Upper lobe of left lung (tissue), 6 donors: Measurements from ENCODE around the gene CCDC183. TPM values are rescaled to one million over a fixed set of nuclear protein-coding genes. Genes with fewer than 3 reads are reported as not detected.
A peak's percentile ranks its signal among the peaks of the same experiment; 100 is the strongest.

Source experiments
- ATAC-seq, 2 donors: fragments of 200-7000 bp; cut with Tn5 transposase; one replicate each; pipeline ENCODE4 v1.9.1; 2022; ENCODE audit warnings: mild to moderate bottlenecking in 2 of 2, moderate library complexity in 2 of 2; ENCODE audit not compliant: low FRiP score in 2 of 2
- DNase-seq, 2 donors: peaks; one replicate each; pipeline ENCODE4 v3.0.0-alpha.2; 2019 to 2020
- H3K27ac ChIP-seq, 4 donors: fragments of 200-600 bp; sonication (generic); one replicate each; pipeline ENCODE4 v1.5.1; 2016 to 2019
- H3K27me3 ChIP-seq, 4 donors: fragments of 200-600 bp; sonication (generic); one replicate each; pipeline ENCODE4 v1.5.1; 2017 to 2019
- H3K36me3 ChIP-seq, 4 donors: fragments of 200-600 bp; sonication (generic); one replicate each; pipeline ENCODE4 v1.5.1; 2016 to 2019
- H3K4me1 ChIP-seq, 4 donors: fragments of 200-600 bp; sonication (generic); one replicate each; pipeline ENCODE4 v1.5.1; 2018 to 2019
- H3K4me3 ChIP-seq, 4 donors: fragments of 200-600 bp; sonication (generic); one replicate each; pipeline ENCODE4 v1.5.1; 2017 to 2019; ENCODE audit warnings: mild to moderate bottlenecking in 2 of 4, moderate library complexity in 1 of 4
- H3K9me3 ChIP-seq, 4 donors: fragments of 200-600 bp; sonication (generic); one replicate each; pipeline ENCODE4 v1.5.1; 2018 to 2019
- CTCF ChIP-seq, 6 experiments: fragments of 450-650 bp in 4 of 6; fragments of 200-600 bp in 2 of 6; sonication (generic) in 2 of 6; IDR thresholded peaks; one replicate each; pipeline ENCODE4 v1.5.1; 2016 to 2019; ENCODE audit warnings: antibody characterized with exemption in 6 of 6
- EP300 ChIP-seq, 4 donors: sonication (generic); formaldehyde crosslinking; IDR thresholded peaks; one replicate each; pipeline ENCODE4 v1.5.1; 2017; ENCODE audit warnings: antibody characterized with exemption in 4 of 4, control low read depth in 2 of 4
- POLR2A ChIP-seq, 4 donors: fragments of 450-650 bp; IDR thresholded peaks; one replicate each; pipeline ENCODE4 v1.5.1; 2016 to 2017; ENCODE audit warnings: antibody characterized with exemption in 4 of 4, mild to moderate bottlenecking in 2 of 4
- POLR2AphosphoS5 ChIP-seq, 2 donors: sonication (generic); formaldehyde crosslinking; IDR thresholded peaks; one replicate each; pipeline ENCODE4 v1.5.1; 2017; ENCODE audit warnings: antibody characterized with exemption in 2 of 2
- WGBS, 2 donors: methylation state at CpG; one replicate each; pipeline ENCODE4 v1.1.5; 2017 to 2018; 5-methylcytosine and 5-hydroxymethylcytosine counted together
- total RNA-seq, 6 donors: library from RNA; depleted of rRNA in 4 of 6; stranded (reverse); fragments of >200 nt in 4 of 6; gene quantifications; one replicate each; pipeline versions ENCODE4 v1.1.0 to v1.2.1, GENCODE V29; 2016 to 2021
- donor health status: DM: no; HTN: no; CAD: no; lungs with moderate emphysema.
- donor health status: DM: no; HTN: yes; CAD: no; lungs with severe emphysema.

CCDC183 gene
- total RNA-seq, 6 donors from 2014 or later = 1.9 to 130 (median 6.6) TPM

- H3K27me3 ChIP-seq = no peaks in the 10 kb centered on the region
- ATAC-seq = no peak
- 90 to 97% methylated on average over 10 to 24 of the region's 24 CpGs for WGBS, 2 donors
These were observed 30.8 kb downstream of the CCDC183 start for GRCh38 chr9:136826703-136827582.

GRCh38 chr9:136827794-136828473, 31.8 kb downstream of the CCDC183 start:
- Histone ChIP-seq H3K9me3 (no peaks in the 10 kb centered on the region), H3K27ac (no peak overlapping the region), H3K4me3 (no peak overlapping the region), H3K36me3 (peaks cover 3 to 97% (median 77%) of the 10 kb centered on the region in 4 donors), H3K4me1 (no peaks in the 10 kb centered on the region), H3K27me3 (no peaks in the 10 kb centered on the region)
- WGBS, 2 donors = 94 to 96% methylated on average over 12 of the region's 14 CpGs
- DNase-seq (peak in 1 of 2 donors; percentile 47), ATAC-seq (no peak)
- no peak for TF ChIP-seq CTCF (IDR thresholded peaks at IDR 0.05)
- no peak for TF ChIP-seq POLR2A (IDR thresholded peaks at IDR 0.05)
- no peak for TF ChIP-seq POLR2AphosphoS5 (IDR thresholded peaks at IDR 0.05)
- no peak for TF ChIP-seq EP300 (IDR thresholded peaks at IDR 0.05)

More at GRCh38 chr9:136826703-136827582, 30.8 kb downstream of the CCDC183 start:
- H3K27ac ChIP-seq = no peak overlapping the region
- H3K9me3 ChIP-seq = no peaks in the 10 kb centered on the region
- peak in 1 of 2 donors; percentile 50 for DNase-seq
- H3K4me3 ChIP-seq = no peak overlapping the region
- TF ChIP-seq POLR2A (IDR thresholded peaks at IDR 0.05) (no peak), EP300 (IDR thresholded peaks at IDR 0.05) (no peak), POLR2AphosphoS5 (IDR thresholded peaks at IDR 0.05) (no peak), CTCF (IDR thresholded peaks at IDR 0.05) (no peak)
- H3K4me1 ChIP-seq = no peaks in the 10 kb centered on the region
- H3K36me3 ChIP-seq = peaks cover 3 to 88% (median 69%) of the 10 kb centered on the region in 4 donors

- Histone ChIP-seq H3K36me3 (peaks cover 3 to 94% (median 77%) of the 10 kb centered on the region in 4 donors), H3K9me3 (no peaks in the 10 kb centered on the region)
- peak in 1 of 2 donors; percentile 57 for DNase-seq
These were observed 32.5 kb downstream of the CCDC183 start for GRCh38 chr9:136828474-136829140.

GRCh38 chr9:136829412-136829811, 33.3 kb downstream of the CCDC183 start:
- no peak for ATAC-seq
- no peaks in the 10 kb centered on the region for H3K27me3 ChIP-seq
- peaks cover 3 to 92% (median 74%) of the 10 kb centered on the region in 4 donors for H3K36me3 ChIP-seq
- H3K9me3 ChIP-seq = no peaks in the 10 kb centered on the region
- 90 to 95% methylated on average over 12 to 14 of the region's 14 CpGs for WGBS, 2 donors
- no peak overlapping the region for H3K27ac ChIP-seq
- no peak for TF ChIP-seq POLR2AphosphoS5 (IDR thresholded peaks at IDR 0.05)
- TF ChIP-seq POLR2A (IDR thresholded peaks at IDR 0.05) = no peak
- TF ChIP-seq EP300 (IDR thresholded peaks at IDR 0.05) = no peak
- no peak for TF ChIP-seq CTCF (IDR thresholded peaks at IDR 0.05)
- DNase-seq = peak in 1 of 2 donors; percentile 61
- H3K4me1 ChIP-seq = no peaks in the 10 kb centered on the region
- H3K4me3 ChIP-seq = no peak overlapping the region

More at GRCh38 chr9:136828474-136829140, 32.5 kb downstream of the CCDC183 start:
- Histone ChIP-seq H3K27me3 (no peaks in the 10 kb centered on the region), H3K4me3 (no peak overlapping the region), H3K27ac (no peak overlapping the region), H3K4me1 (no peaks in the 10 kb centered on the region)
- 96 to 97% methylated on average over 19 to 31 of the region's 31 CpGs for WGBS, 2 donors
- no peak for TF ChIP-seq CTCF (IDR thresholded peaks at IDR 0.05)
- no peak for TF ChIP-seq POLR2A (IDR thresholded peaks at IDR 0.05)
- TF ChIP-seq POLR2AphosphoS5 (IDR thresholded peaks at IDR 0.05) = no peak
- no peak for TF ChIP-seq EP300 (IDR thresholded peaks at IDR 0.05)
- no peak for ATAC-seq
